ENCODE data around the gene KIAA1217. TPM values are rescaled to one million over a fixed set of nuclear protein-coding genes. Genes with fewer than 3 reads are reported as not detected.

The KIAA1217 gene
- total and polyA plus RNA-seq, 2 of the 4 experiments (the other 2 are of a cell fraction), result 3.4 to 4.4 TPM

GRCh38 chr10:24569828-24570657 is 361.1 kb downstream of the KIAA1217 start:
- H2AK5ac ChIP-seq (ENCODE audit: low read depth, low read length), result no peak overlapping the region
- no peaks in the 10 kb centered on the region for H3K4me1 ChIP-seq (ENCODE audit: control insufficient read depth, insufficient read depth, low read length)
- no peak overlapping the region for H2BK15ac ChIP-seq (ENCODE audit: low read depth, low read length)
- no peak overlapping the region for H3K27ac ChIP-seq (ENCODE audit: insufficient read depth, low read length)
- H3K14ac ChIP-seq (replicated peaks; ENCODE audit: low read depth, low read length), result no peak overlapping the region
- H2AK9ac ChIP-seq (replicated peaks; ENCODE audit: low read depth, low read length, poor library complexity), result no peak overlapping the region
- CTCF ChIA-PET, result no interaction called here
- WGBS, 2 experiments (ENCODE audit: extremely low coverage in 2 of 2, insufficient read length in 1 of 2), result 41% methylated on average over 3 of the region's 12 CpGs; no CpG with 5 or more reads in 1 of the 2 experiments
- no peak overlapping the region for H2BK20ac ChIP-seq (ENCODE audit: low read depth, low read length)
- H4K5ac ChIP-seq (ENCODE audit: low read depth, low read length), result no peak overlapping the region
- no peak overlapping the region for H2BK120ac ChIP-seq (ENCODE audit: low read depth, low read length)
- ATAC-seq (ENCODE audit: low read depth) (no peak), DNase-seq (no peak)
- no peak overlapping the region for H3K23ac ChIP-seq (ENCODE audit: low read depth, low read length)
- H3K4me3 ChIP-seq (ENCODE audit: insufficient read depth, low read depth, low read length), result no peak overlapping the region
- H3K79me1 ChIP-seq (ENCODE audit: low read depth in 1 of 2, low read length in 2 of 2), result no peaks in the 10 kb centered on the region
- peak overlapping the region; percentile 37 for H2AFZ ChIP-seq (replicated peaks; ENCODE audit: low read length, poor library complexity)
- in situ Hi-C loops (cut with MboI; ENCODE audit: low sequenced_read_pairs), result no loop called here
- no peak overlapping the region for H3K56ac ChIP-seq (ENCODE audit: extremely low read depth, insufficient read depth, low read length)
- no peak overlapping the region for H3K9ac ChIP-seq (ENCODE audit: low read depth, low read length)
- no peaks in the 10 kb centered on the region for H4K20me1 ChIP-seq (ENCODE audit: insufficient read depth, low read length)
- intact Hi-C loops (cut with micrococcal nuclease), result no loop called here
- no peak overlapping the region for H4K8ac ChIP-seq (ENCODE audit: low read depth in 2 of 2, low read length in 2 of 2)
- no peaks in the 10 kb centered on the region for H3K9me3 ChIP-seq (ENCODE audit: control insufficient read depth, insufficient read depth, low read length)
- no peak overlapping the region for H3K18ac ChIP-seq (ENCODE audit: low read depth, low read length)
- H2BK5ac ChIP-seq (ENCODE audit: low read depth, low read length, poor library complexity, severe bottlenecking), result no peak overlapping the region
- no peak overlapping the region for H3K4ac ChIP-seq (ENCODE audit: low read depth, low read length)
- POLR2A ChIA-PET (ENCODE audit: unreplicated experiment), result no interaction called here
- no peaks in the 10 kb centered on the region; the same call in none of the 2 replicates for H3K27me3 ChIP-seq (ENCODE audit: control insufficient read depth, insufficient read depth, low read length)
- H4K91ac ChIP-seq (ENCODE audit: insufficient read depth, low read depth, low read length), result no peak overlapping the region
- no peaks in the 10 kb centered on the region for H3K36me3 ChIP-seq (ENCODE audit: control insufficient read depth, insufficient read depth, low read length)
- no peaks in the 10 kb centered on the region for H3K9me1 ChIP-seq (ENCODE audit: insufficient read depth, low read length)
- no peak for TF ChIP-seq MXI1 (IDR thresholded peaks at IDR 0.05; ENCODE audit: borderline replicate concordance, low read depth, low read length)
- TF ChIP-seq ELK1 (IDR thresholded peaks at IDR 0.05; ENCODE audit: borderline replicate concordance, low read depth, low read length), result no peak
- TF ChIP-seq RAD21 (IDR thresholded peaks at IDR 0.05; ENCODE audit: low read length), result no peak
- no peak for TF ChIP-seq MAFK (IDR thresholded peaks at IDR 0.05; ENCODE audit: low read depth, low read length)
- no peak for TF ChIP-seq NFE2L2 (IDR thresholded peaks at IDR 0.05; ENCODE audit: low read depth, low read length)
- no peak for TF ChIP-seq RCOR1 (IDR thresholded peaks at IDR 0.05; ENCODE audit: insufficient replicate concordance, low read length)
- TF ChIP-seq CHD1 (IDR thresholded peaks at IDR 0.05; ENCODE audit: low read depth, low read length), result no peak
- no peak for TF ChIP-seq FOS (IDR thresholded peaks at IDR 0.05; ENCODE audit: low read depth, low read length)
- dilution Hi-C loops (cut with HindIII; ENCODE audit: low sequenced_read_pairs, unreplicated experiment), result no loop called here
- BruUV-seq (replicated peaks), result no TSS peak
- H3K4me2 ChIP-seq (ENCODE audit: low read depth, low read length), result no peak overlapping the region
